NCI-H1930 (cell line): ENCODE results near the gene KIF23.
A peak's percentile ranks its signal among the peaks of the same experiment; 100 is the strongest.
"Not testable (repeated sequence)": the region's sequence is repeated elsewhere in the genome, so short reads cannot be mapped to it uniquely, and the experiment has no call there.

Experiments used
- DNase-seq, 2 experiments: peaks; one replicate each; lab custom pipeline; 2025; lab: John Stamatoyannopoulos, UW

Gene KIF23

DNA sequence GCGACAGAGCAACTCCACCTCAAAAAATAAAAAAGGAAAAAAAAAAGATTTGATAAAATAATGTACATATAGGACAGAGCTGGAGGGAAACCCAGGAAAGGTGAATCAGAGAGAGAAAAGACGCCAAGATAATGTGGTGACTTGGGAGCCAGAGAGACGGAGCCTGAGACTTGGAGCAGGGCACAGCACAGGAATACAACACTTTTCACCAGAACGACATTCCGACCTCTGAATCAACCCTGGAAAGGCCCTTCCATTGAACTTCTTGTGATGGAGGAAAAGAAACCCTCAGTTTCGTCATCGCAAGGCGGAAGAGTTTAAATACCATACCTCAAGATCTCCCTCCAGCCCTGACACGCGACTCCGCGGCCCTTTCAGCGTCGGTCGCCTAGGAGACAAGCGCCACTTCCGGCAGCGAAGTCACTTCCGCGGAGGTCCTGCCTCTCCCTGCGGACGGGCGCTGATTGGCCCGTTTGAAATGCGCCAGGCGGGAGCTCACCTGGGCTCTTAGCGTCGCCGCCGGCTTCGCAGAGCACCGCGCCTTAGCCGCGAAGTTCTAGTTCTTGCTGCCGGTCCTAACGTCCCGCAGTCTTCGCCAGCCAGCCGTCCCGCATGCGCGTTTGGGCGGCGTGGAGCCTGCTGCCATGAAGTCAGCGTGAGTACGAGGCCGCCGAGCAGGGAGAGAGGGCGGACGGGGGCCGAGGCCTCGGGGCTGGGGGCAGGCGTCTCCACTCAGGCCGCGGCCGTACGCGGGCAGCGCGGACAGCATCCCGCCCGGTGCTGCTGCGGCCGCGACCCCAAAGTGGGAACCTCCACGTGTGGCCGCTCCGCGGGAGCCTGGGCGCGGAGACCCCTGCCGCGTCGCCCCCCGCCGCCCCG is at the start of gene KIF23:
TSS of gene KIF23 (plus strand) at position 528 of the 879 bp plus-strand sequence. CDS start at position 645, 117 bp downstream.
- peak; percentile 77 to 81 for DNase-seq

DNA sequence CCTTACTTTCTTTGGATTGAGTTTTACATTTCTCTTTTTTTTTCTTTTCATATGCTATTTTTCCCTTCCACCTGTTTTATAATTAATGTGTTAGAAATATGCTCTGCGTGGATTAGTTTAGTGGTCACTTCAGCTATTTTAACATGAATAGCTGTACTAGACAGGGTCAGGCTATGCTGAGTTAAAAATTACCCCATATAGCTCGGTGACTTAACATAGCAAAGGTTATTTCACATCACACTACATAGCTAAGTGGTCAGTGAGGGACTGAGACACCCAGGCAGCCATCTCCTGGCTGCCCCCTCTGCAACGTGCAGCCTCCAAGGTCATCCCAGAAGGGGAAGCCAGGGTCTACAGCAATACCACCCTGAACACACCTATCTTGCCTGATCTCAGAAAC is 46.9 kb upstream of the KIF23 start:
- DNase-seq: no peak

DNA sequence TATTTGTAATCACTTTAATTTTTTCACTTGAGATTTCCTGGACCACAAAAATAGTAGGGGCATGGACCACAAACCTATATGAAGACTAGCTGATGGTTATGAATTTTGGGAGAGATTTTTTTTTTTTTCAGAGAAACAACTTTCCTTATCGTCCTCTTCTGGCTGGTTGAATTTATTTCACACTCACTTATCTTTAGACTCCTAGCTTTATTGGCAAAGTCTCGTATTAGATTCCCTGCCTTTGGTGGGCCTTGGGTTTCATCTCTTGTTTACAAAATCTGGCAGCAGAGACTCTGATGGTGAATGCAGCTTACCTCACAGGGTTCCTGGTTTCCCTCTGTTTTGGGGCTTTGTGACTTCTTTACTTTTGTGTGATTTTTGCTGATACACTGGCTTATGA is 44.5 kb upstream of the KIF23 start:
- DNase-seq: no peak

DNA sequence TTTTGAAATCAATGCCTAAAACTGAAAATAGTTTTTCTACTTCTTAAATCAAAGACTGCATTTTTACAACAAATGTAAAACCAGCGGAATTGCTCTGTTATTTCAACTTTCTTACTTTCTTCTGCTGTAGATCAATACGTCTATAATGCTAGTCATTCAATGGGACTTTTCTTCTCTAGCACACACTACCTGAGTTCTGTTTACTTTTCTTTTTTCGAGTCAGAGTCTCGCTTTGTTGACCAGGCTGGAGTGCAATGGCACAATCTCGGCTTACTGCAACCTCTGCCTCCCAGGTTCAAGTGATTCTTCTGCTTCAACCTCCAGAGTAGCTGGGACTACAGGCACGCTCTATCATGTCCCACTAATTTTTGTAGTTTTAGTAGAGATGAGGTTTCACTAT is 40.7 kb upstream of the KIF23 start:
- DNase-seq: no peak

DNA sequence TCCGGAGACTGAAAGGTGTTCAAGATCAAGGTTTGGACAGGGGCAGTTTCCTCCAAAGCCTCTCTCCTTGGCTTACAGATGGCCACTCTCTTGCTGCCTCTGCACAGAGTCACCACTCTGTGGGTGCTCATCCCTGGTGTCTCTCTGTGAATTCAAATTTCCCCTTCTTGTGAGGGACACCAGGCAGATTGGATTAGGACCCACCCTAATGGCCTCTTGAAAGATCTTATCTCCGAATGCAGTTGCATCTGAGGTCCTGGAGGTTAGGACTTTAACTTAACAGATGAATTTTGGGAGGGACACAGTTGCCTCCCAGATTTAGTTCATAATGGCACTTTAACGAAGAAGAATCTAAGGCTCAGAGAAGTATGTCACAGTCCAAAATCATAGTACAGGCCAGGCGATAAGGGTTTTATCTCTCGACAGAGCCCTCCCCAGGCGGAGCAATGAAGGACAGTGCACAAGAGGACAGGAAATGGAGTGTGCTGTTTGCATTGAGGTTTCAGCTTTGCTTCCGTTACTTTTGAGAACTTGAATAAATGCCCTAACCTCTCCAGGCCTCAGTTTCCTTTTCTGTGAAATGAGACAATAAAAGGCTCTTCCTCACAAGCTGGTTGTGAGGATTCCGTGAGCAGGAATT is 38.9 kb upstream of the KIF23 start:
- no peak for DNase-seq

DNA sequence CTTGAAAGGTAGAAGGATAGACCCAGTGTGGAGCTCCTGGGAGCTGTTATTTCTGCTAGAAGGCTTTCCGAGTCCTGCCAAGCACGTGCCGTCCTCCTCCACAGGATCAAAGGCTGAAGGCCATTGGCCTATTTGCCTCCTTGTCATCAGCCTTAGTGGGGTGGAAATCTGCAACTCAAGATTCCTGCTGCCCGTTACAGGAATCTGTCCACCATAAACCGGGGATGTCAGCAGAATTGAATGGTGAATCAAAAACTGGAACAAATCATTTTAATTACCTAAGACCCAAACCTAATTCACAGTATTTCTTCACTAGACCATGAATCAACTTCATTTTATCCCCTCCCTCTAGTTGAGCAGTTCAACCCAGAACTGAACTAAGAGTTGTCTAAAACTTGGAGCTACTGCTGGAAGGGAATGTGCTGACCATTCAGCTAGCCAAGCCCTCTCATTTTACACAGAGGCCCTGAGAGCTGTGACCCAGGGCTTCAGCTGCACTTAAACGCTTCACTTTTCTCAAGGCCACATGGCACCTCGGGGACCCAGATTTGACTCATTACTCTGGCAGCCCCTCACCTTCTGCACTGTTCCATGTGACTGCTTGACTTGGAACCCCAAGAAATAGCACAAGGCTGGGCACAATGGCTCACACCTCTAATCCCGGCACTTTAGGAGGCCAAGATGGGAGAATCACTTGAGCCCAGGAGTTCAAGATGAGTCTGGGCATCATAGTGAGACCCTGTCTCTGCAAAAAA is 36.8 kb upstream of the KIF23 start:
- DNase-seq: no peak

DNA sequence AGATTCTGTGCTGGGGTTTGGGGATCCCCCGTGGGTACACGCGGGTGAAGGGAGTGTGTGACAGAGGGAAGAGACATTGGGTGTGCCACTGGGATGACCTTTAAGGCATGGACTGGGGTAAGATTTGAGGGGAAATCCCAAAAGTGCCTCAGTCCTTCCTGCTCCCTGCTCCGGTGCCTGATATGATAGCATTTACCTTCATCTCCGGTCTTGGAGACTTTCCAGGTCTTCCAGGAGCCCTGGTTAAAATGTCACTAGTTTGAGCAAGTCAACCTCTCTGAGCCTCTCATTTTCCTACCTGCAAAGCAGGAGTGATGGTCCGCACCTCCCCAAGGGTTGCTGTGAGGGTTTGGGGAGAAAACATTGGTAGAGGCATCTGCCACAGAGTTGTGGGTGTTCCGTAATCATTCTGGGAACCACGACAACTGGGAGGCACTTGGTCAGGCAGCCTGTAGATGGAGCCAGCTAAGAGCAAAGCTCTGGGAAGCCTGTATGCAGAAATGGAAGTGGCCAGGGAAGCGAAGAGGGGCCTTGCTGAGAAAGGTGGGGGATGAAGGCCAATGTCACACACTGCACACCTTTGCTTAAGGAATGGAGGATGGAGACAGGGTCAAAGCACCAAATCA is 33.9 kb upstream of the KIF23 start:
- no peak for DNase-seq

DNA sequence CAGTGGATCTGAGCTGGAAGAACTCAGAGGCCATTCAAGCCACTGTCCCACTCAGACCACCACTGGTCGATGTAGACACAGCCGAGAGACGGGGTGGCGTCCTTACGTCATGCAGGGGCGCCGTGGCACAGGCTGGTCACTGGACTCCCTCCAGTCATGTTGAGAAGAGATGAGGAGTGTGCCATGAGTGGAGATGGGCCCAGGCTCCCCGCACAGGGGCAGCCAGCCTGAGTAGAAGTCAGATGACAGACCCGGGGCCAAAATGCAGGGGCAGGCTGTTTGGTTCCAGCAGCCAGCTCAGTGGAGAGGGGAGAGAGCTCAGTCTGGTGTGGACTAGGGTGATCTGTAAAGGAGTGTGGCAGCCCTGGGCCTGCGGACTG is 33.4 kb upstream of the KIF23 start:
- no peak for DNase-seq

DNA sequence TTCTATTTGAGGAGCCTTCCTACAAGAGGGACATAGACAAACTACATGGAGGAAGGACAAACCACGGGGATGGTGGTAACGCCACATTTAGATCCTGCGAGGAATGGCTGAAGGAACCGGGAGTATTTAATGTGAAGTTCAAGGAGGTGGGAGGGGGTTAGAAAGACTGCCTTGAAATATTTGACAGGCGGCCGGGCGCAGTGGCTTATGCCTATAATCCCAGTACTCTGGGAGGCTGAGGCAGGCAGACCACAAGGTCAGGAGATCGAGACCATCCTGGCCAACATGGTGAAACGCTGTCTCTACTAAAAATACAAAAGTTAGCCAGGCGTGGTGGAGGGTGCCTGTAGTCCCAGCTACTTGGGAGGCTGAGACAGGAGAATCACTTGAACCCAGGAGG is 32.0 kb upstream of the KIF23 start:
- not testable (repeated sequence) for DNase-seq

DNA sequence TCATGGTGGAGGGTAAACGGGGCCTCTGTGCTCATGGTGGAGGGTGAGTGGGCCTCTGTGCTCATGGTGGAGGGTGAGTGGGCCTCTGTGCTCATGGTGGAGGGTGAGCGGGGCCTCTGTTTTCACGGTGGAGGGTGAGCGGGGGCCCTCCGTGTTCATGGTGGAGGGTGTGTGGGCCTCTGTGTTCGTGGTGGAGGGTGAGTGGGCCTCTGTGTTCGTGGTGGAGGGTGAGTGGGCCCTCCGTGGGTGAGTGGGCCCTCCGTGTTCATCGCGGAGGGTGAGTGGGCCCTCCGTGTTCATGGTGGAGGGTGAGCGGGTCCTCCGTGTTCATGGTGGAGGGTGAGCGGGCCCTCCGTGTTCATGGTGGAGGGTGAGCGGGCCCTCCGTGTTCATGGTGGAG is 30.1 kb upstream of the KIF23 start:
- not testable (repeated sequence) for DNase-seq

DNA sequence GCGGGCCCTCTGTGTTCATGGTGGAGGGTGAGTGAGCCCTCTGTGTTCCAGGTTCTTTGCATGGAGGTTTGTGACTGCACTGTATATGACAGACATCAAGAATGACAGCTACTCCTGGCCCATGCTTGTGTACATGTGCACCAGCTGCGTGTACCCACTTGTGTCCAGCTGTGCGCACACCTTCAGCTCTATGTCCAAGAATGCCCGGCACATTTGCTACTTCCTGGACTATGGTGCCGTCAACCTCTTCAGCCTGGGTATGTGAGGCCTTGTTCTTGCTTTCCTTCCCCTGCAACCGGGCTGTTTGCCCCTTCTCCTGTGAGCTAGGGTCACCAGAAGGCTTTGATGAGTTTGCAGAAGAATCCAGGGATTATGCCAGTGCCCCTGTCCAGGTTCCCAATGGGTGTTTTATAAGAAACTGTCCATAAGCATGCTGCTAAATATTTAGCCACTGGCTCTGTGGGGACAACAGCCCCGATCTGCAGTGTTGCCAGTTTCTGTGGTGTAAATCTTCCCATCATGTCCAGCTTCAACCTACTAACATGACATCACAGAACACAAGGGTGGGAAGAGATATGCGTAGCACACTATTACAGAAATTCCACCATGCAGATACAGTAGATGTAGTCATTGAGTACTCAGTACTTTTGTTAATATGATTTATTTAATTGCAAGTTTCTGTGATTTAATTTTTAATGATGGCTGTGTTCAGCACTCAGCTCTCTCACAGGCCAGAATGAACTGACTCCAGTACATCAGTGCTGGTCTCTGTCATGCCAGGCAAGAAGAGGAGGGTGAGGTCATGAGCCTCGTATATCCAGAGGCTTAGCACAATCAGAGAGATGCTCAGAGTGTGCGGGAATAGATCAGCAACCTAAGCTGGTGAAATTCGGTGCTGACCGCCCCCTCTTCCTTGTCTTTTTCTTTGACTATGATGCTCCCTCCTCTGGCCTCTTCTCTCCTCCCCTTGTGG is 29.2 kb upstream of the KIF23 start:
- DNase-seq: no peak

DNA sequence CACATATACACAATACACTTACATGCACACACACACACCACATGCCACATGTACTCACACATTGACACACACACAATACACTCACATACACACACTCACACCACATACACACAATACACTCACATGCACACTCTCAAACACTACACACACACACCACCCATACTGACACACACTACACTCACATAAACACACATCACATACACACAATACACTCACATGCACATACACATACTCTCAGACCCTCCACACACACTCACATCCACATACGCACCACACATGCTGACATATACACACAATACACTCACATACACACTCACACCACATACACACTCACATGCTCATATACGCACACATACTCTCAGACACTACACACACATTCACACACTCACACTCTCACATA is 28.3 kb upstream of the KIF23 start:
- no peak for DNase-seq

DNA sequence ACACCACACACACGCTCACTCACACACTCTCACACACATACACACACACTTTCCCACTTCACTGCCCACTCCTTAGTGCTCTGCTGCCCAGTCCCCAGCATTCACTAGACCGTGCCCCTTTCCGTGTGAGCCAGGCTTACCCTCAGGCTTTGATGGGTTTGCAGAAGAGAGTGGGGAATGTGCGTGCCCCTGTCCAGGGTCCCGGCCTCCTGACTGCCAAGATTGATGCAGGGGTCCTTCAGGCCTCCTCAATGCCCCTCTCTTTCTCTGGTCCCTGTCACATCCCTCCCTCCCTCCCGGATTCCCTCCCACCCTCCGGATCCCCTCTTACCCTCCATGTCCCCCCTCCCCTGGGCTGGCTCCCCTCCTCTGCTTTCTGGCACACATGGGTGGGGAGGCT is 27.9 kb upstream of the KIF23 start:
- DNase-seq: no peak

DNA sequence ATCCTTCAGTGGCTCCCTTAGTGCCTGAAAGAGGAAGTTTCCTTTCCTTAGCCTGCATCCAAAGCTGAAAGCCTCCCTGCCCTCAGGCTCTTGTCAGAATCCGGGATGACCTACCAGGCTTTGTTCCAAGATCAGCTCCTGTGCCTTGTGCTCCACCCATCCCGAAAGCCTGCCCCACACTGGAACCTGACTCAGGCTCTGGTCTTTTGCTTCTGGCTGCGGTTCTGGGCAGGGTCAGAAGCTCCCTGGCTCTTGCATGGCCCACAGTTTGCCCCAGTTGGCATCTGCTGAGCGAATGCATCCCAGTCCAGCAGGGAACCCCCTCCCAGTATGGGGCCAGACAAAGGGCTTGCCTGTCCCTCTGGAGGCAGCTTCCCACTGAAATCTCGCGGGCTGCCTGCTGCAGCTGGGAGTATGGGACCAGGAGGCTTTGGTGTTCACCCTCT is 25.9 kb upstream of the KIF23 start:
- no peak for DNase-seq

DNA sequence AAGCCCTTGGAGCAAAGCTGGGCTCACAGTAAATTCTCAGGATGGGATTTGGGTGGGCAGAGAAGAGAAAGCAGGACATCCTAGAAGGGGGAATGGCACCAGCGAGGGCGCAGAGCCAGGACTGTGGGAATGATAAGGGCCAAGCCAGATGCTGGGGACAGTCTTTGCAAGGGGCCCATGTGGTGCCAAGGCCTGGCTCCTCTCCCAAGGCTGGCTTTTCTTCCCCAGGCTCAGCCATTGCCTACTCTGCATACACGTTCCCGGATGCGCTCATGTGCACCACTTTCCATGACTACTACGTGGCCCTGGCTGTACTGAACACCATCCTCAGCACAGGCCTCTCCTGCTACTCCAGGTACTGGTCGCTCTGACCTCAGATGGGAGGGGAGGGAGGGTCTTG is 24.7 kb upstream of the KIF23 start:
- no peak for DNase-seq

DNA sequence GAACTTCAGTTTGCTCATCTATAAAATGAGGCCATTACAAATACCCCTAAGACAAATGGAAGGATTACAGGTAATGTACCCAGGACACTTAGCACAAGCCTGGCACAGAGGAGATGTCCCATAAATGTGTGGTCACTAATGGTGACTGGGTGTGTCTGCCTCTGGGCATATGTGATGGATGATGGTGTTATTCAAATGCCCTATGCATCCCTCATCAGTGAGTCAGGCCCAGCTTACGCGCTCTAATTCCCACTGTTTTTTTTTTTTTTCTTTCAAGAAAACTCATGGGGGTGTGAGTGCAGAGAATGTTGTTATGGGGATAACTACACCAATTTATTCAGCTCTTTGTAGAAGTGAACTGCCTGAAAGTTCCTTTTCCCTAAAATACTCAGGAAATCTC is 23.6 kb upstream of the KIF23 start:
- DNase-seq: no peak

DNA sequence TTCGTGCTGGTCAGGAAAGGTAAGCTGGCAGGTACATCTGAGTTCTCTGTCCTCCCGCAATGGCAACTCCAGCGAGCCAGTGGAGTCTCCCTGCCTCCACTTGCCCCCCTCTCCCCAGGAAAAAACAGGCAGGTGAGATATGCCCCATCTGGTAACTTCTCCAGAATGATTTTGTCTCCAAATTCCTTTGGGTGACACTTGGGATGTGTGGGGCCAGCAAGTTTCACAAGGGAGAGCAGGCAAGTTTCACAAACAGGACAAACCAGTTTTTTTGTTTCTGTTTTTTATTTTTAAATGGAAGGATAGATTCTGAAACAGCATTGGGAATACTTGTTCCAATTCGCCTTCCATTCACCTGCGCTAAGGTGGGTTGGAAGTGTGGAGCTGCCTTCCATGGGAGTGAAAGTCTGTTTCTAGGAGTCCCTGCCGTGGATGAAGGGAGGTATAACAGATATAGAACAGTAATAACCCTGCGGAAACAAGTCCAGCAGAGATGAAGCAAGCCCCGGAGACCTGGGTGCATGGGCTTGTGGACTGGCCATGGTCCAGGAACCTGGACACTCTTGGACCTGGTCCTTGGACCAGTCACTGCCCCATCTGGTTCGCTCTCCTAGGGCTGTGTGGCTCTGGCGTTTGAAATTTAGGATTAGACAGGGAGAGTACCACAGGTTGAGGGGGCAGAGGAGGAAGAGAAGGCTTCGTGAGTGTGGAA is 22.9 kb upstream of the KIF23 start:
- DNase-seq: no peak

DNA sequence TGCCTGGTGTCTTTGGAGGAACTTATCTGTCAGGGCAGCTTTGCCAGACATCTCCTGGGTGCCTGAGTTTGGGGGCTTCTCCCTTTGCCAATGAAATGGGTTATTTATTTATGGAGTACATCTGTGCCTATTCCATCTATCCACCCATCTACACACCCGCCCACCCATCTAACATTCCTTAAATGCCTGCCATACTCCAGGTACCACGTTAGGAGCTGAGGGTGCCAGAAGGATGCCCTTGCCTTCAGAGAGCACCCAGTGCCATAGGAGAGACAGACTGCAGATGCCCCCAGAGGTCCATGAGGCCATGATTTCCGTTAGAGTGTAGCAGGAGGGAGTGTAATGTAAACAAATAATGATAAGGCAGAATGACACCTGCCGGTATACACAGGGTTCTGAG is 21.8 kb upstream of the KIF23 start:
- no peak for DNase-seq

DNA sequence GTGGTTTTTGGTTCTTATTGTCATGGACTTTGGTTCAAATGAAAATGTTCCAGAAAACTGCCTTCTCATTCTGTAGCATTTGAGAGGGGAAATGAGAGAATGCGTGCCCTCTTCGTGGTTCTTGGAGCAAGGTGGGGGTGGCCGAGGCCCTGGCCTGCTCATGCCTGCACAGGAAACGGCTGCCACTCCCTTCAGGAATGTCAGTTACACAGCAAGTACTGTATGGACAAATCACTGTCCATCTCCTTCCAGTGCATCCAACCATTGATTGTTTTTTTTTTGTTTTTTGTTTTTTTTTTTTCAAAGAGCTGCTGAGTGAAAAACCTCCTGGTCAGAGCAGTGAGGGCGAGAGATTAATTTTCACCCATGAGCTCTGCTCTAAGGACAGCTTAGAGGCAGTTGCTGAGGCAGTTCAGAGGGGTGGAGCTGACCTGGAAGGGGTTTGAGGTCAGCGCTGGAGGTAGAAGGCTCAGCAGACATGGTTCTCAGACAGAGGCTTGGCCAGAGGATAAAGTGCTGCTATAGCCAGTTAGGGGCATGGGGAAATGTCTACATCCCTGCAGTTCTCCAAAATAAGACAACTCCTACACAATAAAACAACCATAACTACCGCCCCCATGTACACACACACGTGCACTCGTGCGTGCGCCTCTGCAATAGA is 20.2 kb upstream of the KIF23 start:
- DNase-seq: no peak
